HepG2 (cell line): ENCODE measurements around the gene BAIAP3. TPM values are rescaled to one million over a fixed set of nuclear protein-coding genes. Genes with fewer than 3 reads are reported as not detected.

Experiments
- ASH2L ChIP-seq: fragments of 300-600, 200-600 bp; sonication (generic); IDR thresholded peaks from 2 replicates; pipeline ENCODE4 v1.7.0; 2017; ENCODE audit warnings: low read depth, mild to moderate bottlenecking, moderate library complexity, mixed read lengths, low read length; ENCODE audit not compliant: insufficient read length
- ATAD3A ChIP-seq: sonication (generic); formaldehyde crosslinking; IDR thresholded peaks from 2 replicates; pipeline ENCODE4 v1.4.0; 2020; ENCODE audit warnings: missing genetic modification reagents
- CCDC6 ChIP-seq: sonication (generic); formaldehyde crosslinking; IDR thresholded peaks from 2 replicates; pipeline ENCODE4 v1.8.1; 2022; ENCODE audit warnings: mild to moderate bottlenecking, missing genetic modification reagents, moderate library complexity
- FLYWCH1 ChIP-seq: sonication (generic); formaldehyde crosslinking; IDR thresholded peaks from 2 replicates; pipeline ENCODE4 v1.8.1; 2023; ENCODE audit warnings: mild to moderate bottlenecking, missing genetic modification reagents
- HNRNPLL ChIP-seq: fragments of 200-400 bp; formaldehyde crosslinking; IDR thresholded peaks from 2 replicates; pipeline ENCODE4 v1.6.1; 2017; ENCODE audit warnings: mild to moderate bottlenecking, low read depth, low read length; ENCODE audit not compliant: poor library complexity, severe bottlenecking
- IRX3 ChIP-seq: sonication (generic); formaldehyde crosslinking; IDR thresholded peaks from 2 replicates; pipeline ENCODE4 v1.8.1; 2023; ENCODE audit warnings: mild to moderate bottlenecking, low read depth, missing genetic modification reagents, borderline replicate concordance
- MAFK ChIP-seq, 2 experiments: IDR thresholded peaks in 1 of 2; conservative IDR thresholded peaks in 1 of 2; 2 replicates each; pipeline ENCODE4 v1.6.1; 2011; ENCODE audit warnings: improper control_type of control experiment in 2 of 2, low read length in 2 of 2
- MLLT10 ChIP-seq: sonication (generic); formaldehyde crosslinking; IDR thresholded peaks from 2 replicates; pipeline ENCODE4 v1.4.0; 2020; ENCODE audit warnings: missing genetic modification reagents
- polyA plus RNA-seq, 8 experiments: library from polyadenylated mRNA; depleted of rRNA in 3 of 8; stranded (reverse) in 7 of 8; unstranded in 1 of 8; fragments of >200 nt; fragmentation: Illumina TruSeq in 4 of 8; extraction: Trizol in 4 of 8; gene quantifications; 2 replicates each; pipeline versions ENCODE4 v1.2.1 to v1.2.3, GENCODE V29; 2011 to 2016; ENCODE audit warnings: low read depth in 4 of 8, missing spikeins in 1 of 8, mixed read lengths in 1 of 8; ENCODE audit not compliant: insufficient read depth in 1 of 8
- total RNA-seq, 5 experiments: library from RNA; depleted of rRNA; stranded (reverse); fragments of >200 nt; fragmentation: Illumina TruSeq; extraction: Trizol; gene quantifications; 2 replicates each; pipeline ENCODE4 v1.2.3, GENCODE V29; 2016; ENCODE audit warnings: low read depth in 1 of 5
- TF ChIP-seq, protein P1 (sequence below): fragments of 450-650 bp; IDR thresholded peaks from 2 replicates; pipeline ENCODE4 v1.6.1; 2016
- TF ChIP-seq, protein P2 (sequence below): sonication (generic); IDR thresholded peaks from 2 replicates; pipeline ENCODE4 v1.6.1; 2016; ENCODE audit warnings: low read depth, borderline replicate concordance
- TF ChIP-seq, protein P3 (sequence below): IDR thresholded peaks from 2 replicates; pipeline ENCODE4 v1.6.1; 2016; ENCODE audit warnings: low read depth
- TF ChIP-seq, protein P4 (sequence below): sonication (generic); formaldehyde crosslinking; IDR thresholded peaks from 2 replicates; pipeline ENCODE4 v1.9.0; 2021; ENCODE audit warnings: mild to moderate bottlenecking, missing genetic modification reagents
- TF ChIP-seq, protein P5 (sequence below): IDR thresholded peaks from 2 replicates; pipeline ENCODE4 v1.6.1; 2016; ENCODE audit warnings: mild to moderate bottlenecking

The BAIAP3 gene
- total and polyA plus RNA-seq, 2 of the 13 experiments (the other 11 are each of a cell fraction or from before 2014, with no cell fraction given), result 3.2 to 5.7 TPM

DNA sequence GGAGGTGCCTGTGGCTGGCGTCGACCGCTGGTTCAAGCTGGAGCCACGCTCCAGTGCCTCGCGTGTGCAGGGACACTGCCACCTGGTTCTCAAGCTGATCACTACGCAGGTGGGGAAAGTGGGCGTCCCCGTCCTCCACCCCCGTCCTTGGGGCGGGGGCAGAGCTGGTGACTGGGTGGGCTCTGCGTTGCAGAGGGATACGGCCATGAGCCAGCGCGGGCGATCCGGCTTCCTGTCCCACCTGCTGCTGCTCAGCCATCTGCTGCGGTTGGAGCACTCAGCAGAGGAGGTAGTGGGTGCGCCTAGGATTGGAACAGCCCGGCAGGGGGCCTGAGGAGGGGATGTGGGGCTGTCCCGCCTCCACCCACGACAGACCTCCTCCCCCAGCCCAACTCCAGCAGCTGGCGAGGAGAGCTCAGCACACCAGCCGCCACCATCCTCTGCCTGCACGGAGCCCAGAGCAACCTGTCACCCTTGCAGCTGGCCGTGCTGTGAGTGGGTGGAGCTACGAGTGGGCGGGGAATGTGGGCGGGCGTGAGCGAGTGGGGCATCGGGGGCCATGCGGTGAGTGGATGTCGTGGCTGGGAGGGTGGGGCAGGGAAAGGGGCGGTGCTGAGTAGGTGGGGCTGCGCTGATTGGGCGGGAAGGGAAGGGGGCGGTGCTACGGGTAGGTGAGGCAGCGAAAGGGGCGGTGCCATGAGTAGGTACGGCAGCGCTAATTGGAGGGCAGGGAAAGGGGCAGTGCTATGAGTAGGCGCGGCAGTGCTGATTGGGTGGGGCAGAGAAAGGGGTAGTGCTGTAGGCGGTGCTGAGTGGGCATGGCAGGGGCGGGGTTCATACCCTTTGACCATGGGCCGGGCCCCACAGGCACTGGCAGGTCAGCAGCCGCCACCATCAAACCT is 9.3 kb downstream of the BAIAP3 start (continued):
- TF ChIP-seq, protein P1, sequence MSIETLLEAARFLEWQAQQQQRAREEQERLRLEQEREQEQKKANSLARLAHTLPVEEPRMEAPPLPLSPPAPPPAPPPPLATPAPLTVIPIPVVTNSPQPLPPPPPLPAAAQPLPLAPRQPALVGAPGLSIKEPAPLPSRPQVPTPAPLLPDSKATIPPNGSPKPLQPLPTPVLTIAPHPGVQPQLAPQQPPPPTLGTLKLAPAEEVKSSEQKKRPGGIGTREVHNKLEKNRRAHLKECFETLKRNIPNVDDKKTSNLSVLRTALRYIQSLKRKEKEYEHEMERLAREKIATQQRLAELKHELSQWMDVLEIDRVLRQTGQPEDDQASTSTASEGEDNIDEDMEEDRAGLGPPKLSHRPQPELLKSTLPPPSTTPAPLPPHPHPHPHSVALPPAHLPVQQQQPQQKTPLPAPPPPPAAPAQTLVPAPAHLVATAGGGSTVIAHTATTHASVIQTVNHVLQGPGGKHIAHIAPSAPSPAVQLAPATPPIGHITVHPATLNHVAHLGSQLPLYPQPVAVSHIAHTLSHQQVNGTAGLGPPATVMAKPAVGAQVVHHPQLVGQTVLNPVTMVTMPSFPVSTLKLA, result peak; percentile 75
- no peak for TF ChIP-seq FLYWCH1 (CRISPR knock-in tag)
- TF ChIP-seq, protein P2, sequence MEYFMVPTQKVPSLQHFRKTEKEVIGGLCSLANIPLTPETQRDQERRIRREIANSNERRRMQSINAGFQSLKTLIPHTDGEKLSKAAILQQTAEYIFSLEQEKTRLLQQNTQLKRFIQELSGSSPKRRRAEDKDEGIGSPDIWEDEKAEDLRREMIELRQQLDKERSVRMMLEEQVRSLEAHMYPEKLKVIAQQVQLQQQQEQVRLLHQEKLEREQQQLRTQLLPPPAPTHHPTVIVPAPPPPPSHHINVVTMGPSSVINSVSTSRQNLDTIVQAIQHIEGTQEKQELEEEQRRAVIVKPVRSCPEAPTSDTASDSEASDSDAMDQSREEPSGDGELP, result peak; percentile 74; the same call in 1 of the 2 replicates
- no peak for TF ChIP-seq MLLT10
- no peak for TF ChIP-seq ASH2L
- TF ChIP-seq, protein P3, sequence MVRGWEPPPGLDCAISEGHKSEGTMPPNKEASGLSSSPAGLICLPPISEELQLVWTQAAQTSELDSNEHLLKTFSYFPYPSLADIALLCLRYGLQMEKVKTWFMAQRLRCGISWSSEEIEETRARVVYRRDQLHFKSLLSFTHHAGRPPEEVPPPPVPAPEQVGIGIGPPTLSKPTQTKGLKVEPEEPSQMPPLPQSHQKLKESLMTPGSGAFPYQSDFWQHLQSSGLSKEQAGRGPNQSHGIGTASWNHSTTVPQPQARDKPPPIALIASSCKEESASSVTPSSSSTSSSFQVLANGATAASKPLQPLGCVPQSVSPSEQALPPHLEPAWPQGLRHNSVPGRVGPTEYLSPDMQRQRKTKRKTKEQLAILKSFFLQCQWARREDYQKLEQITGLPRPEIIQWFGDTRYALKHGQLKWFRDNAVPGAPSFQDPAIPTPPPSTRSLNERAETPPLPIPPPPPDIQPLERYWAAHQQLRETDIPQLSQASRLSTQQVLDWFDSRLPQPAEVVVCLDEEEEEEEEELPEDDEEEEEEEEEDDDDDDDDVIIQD (CRISPR knock-in tag), result no peak
- TF ChIP-seq IRX3 (CRISPR knock-in tag), result no peak
- TF ChIP-seq, protein P4, sequence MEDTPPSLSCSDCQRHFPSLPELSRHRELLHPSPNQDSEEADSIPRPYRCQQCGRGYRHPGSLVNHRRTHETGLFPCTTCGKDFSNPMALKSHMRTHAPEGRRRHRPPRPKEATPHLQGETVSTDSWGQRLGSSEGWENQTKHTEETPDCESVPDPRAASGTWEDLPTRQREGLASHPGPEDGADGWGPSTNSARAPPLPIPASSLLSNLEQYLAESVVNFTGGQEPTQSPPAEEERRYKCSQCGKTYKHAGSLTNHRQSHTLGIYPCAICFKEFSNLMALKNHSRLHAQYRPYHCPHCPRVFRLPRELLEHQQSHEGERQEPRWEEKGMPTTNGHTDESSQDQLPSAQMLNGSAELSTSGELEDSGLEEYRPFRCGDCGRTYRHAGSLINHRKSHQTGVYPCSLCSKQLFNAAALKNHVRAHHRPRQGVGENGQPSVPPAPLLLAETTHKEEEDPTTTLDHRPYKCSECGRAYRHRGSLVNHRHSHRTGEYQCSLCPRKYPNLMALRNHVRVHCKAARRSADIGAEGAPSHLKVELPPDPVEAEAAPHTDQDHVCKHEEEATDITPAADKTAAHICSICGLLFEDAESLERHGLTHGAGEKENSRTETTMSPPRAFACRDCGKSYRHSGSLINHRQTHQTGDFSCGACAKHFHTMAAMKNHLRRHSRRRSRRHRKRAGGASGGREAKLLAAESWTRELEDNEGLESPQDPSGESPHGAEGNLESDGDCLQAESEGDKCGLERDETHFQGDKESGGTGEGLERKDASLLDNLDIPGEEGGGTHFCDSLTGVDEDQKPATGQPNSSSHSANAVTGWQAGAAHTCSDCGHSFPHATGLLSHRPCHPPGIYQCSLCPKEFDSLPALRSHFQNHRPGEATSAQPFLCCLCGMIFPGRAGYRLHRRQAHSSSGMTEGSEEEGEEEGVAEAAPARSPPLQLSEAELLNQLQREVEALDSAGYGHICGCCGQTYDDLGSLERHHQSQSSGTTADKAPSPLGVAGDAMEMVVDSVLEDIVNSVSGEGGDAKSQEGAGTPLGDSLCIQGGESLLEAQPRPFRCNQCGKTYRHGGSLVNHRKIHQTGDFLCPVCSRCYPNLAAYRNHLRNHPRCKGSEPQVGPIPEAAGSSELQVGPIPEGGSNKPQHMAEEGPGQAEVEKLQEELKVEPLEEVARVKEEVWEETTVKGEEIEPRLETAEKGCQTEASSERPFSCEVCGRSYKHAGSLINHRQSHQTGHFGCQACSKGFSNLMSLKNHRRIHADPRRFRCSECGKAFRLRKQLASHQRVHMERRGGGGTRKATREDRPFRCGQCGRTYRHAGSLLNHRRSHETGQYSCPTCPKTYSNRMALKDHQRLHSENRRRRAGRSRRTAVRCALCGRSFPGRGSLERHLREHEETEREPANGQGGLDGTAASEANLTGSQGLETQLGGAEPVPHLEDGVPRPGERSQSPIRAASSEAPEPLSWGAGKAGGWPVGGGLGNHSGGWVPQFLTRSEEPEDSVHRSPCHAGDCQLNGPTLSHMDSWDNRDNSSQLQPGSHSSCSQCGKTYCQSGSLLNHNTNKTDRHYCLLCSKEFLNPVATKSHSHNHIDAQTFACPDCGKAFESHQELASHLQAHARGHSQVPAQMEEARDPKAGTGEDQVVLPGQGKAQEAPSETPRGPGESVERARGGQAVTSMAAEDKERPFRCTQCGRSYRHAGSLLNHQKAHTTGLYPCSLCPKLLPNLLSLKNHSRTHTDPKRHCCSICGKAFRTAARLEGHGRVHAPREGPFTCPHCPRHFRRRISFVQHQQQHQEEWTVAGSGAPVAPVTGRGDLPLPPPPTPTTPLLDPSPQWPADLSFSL (CRISPR knock-in tag), result no peak
- TF ChIP-seq HNRNPLL, result peak; percentile 71
- TF ChIP-seq, protein P5, sequence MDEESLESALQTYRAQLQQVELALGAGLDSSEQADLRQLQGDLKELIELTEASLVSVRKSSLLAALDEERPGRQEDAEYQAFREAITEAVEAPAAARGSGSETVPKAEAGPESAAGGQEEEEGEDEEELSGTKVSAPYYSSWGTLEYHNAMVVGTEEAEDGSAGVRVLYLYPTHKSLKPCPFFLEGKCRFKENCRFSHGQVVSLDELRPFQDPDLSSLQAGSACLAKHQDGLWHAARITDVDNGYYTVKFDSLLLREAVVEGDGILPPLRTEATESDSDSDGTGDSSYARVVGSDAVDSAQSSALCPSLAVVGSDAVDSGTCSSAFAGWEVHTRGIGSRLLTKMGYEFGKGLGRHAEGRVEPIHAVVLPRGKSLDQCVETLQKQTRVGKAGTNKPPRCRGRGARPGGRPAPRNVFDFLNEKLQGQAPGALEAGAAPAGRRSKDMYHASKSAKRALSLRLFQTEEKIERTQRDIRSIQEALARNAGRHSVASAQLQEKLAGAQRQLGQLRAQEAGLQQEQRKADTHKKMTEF (CRISPR knock-in tag), result 0 out of 2 replicates have a peak, but pooled peaks have one; percentile 31
- TF ChIP-seq ATAD3A (CRISPR knock-in tag), result no peak
- TF ChIP-seq MAFK (conservative IDR thresholded peaks at IDR 0.05 in 1 of 2, IDR thresholded peaks at IDR 0.05 in 1 of 2; ENCODE audit: low read length in 2 of 2), result peak; percentile 39 to 54; a peak in 2 of 4 replicates
- no peak for TF ChIP-seq CCDC6 (CRISPR knock-in tag)
